SK-N-SH (cell line): Measurements from ENCODE around the gene CEP78.

Experiments used
- CTCF ChIP-seq: fragments of 200-600 bp; sonication (generic); IDR thresholded peaks from 2 replicates; pipeline ENCODE4 v1.6.1; 2017; ENCODE audit warnings: antibody characterized with exemption, mild to moderate bottlenecking, moderate library complexity
- EP300 ChIP-seq, 2 experiments: IDR thresholded peaks; 2 replicates each; pipeline versions ENCODE4 v1.4.0 to v1.6.1; 2012; ENCODE audit warnings: borderline replicate concordance in 1 of 2, low read depth in 1 of 2, low read length in 1 of 2
- YY1 ChIP-seq: IDR thresholded peaks from 2 replicates; pipeline ENCODE4 v1.4.0; 2012; ENCODE audit warnings: low read depth, mild to moderate bottlenecking

- TF ChIP-seq CTCF = no peak
- TF ChIP-seq EP300 (IDR thresholded peaks at IDR 0.05; ENCODE audit: borderline replicate concordance in 1 of 2, low read depth in 1 of 2, low read length in 1 of 2) = no peak
- no peak for TF ChIP-seq YY1
Measured at GRCh38 chr9:78207319-78207718, 28.6 kb upstream of the CEP78 start.
